ENCODE data around the gene KIRREL2.
A peak's percentile ranks its signal among the peaks of the same experiment; 100 is the strongest.
"Not testable (repeated sequence)": the region's sequence is repeated elsewhere in the genome, so short reads cannot be mapped to it uniquely, and the experiment has no call there.

The KIRREL2 gene

GRCh38 chr19:35869327-35870123 is 12.8 kb downstream of the KIRREL2 start:
- peak overlapping the region; percentile 36 for H3K4me3 ChIP-seq
- peak; percentile 95 to 97 for DNase-seq (ENCODE audit: low spot score in 2 of 2)
- in situ Hi-C loops (cut with MboI; ENCODE audit: low sequenced_read_pairs): no loop called here
- no peaks in the 10 kb centered on the region for H3K27me3 ChIP-seq (ENCODE audit: low read depth)
- no peaks in the 10 kb centered on the region for H3K36me3 ChIP-seq (replicated peaks)
- no peaks in the 10 kb centered on the region for H3K9me3 ChIP-seq
- H3K4me1 ChIP-seq: peaks cover 17% of the 10 kb centered on the region

- Histone ChIP-seq H3K4me1 (peaks cover 17% of the 10 kb centered on the region), H3K4me3 (peak overlapping the region; percentile 36)
- H3K27me3 ChIP-seq (ENCODE audit: low read depth); H3K9me3 ChIP-seq; in situ Hi-C loops (cut with MboI; ENCODE audit: low sequenced_read_pairs); H3K36me3 ChIP-seq (replicated peaks): not testable (repeated sequence)
- peak; percentile 91 to 93 for DNase-seq (ENCODE audit: low spot score in 2 of 2)
Measured at GRCh38 chr19:35870124-35870736, 13.5 kb downstream of the KIRREL2 start.

GRCh38 chr19:35870798-35871197 is 14.1 kb downstream of the KIRREL2 start:
- H3K9me3 ChIP-seq: no peaks in the 10 kb centered on the region
- H3K36me3 ChIP-seq (replicated peaks): no peaks in the 10 kb centered on the region
- H3K4me1 ChIP-seq: peaks cover 17% of the 10 kb centered on the region
- DNase-seq (ENCODE audit: low spot score in 2 of 2): no peak
- no peak overlapping the region for H3K4me3 ChIP-seq
- in situ Hi-C loops (cut with MboI; ENCODE audit: low sequenced_read_pairs): no loop called here
- H3K27me3 ChIP-seq (ENCODE audit: low read depth): no peaks in the 10 kb centered on the region

- no peak for DNase-seq (ENCODE audit: low spot score in 2 of 2)
- Histone ChIP-seq H3K27me3 (ENCODE audit: low read depth) (no peaks in the 10 kb centered on the region), H3K4me1 (peaks cover 17% of the 10 kb centered on the region), H3K36me3 (replicated peaks) (no peaks in the 10 kb centered on the region), H3K9me3 (no peaks in the 10 kb centered on the region), H3K4me3 (no peak overlapping the region)
- in situ Hi-C loops (cut with MboI; ENCODE audit: low sequenced_read_pairs): no loop called here
Measured at GRCh38 chr19:35871611-35872010, 14.9 kb downstream of the KIRREL2 start.

- in situ Hi-C loops (cut with MboI; ENCODE audit: low sequenced_read_pairs): no loop called here
Measured at GRCh38 chr19:35872180-35872579, 15.5 kb downstream of the KIRREL2 start.

GRCh38 chr19:35874392-35874930 is 17.8 kb downstream of the KIRREL2 start:
- DNase-seq (ENCODE audit: low spot score in 2 of 2): no peak
- H3K36me3 ChIP-seq (replicated peaks): no peaks in the 10 kb centered on the region; the same call in 1 of the 2 replicates
- H3K27me3 ChIP-seq (ENCODE audit: low read depth): no peaks in the 10 kb centered on the region
- H3K4me1 ChIP-seq: peaks cover 6% of the 10 kb centered on the region
- in situ Hi-C loops (cut with MboI; ENCODE audit: low sequenced_read_pairs): no loop called here
- H3K9me3 ChIP-seq: no peaks in the 10 kb centered on the region
- H3K4me3 ChIP-seq: no peak overlapping the region

More at GRCh38 chr19:35872180-35872579, 15.5 kb downstream of the KIRREL2 start:
- no peak overlapping the region for H3K4me3 ChIP-seq
- no peak for DNase-seq (ENCODE audit: low spot score in 2 of 2)
- no peaks in the 10 kb centered on the region for H3K27me3 ChIP-seq (ENCODE audit: low read depth)
- H3K9me3 ChIP-seq: no peaks in the 10 kb centered on the region
- H3K4me1 ChIP-seq: peaks cover 17% of the 10 kb centered on the region
- H3K36me3 ChIP-seq (replicated peaks): no peaks in the 10 kb centered on the region; the same call in 1 of the 2 replicates

- H3K9me3 ChIP-seq: no peaks in the 10 kb centered on the region
- H3K36me3 ChIP-seq (replicated peaks): no peaks in the 10 kb centered on the region; the same call in 1 of the 2 replicates
- DNase-seq (ENCODE audit: low spot score in 2 of 2): no peak
- no peak overlapping the region for H3K4me3 ChIP-seq
- no peaks in the 10 kb centered on the region for H3K4me1 ChIP-seq
- in situ Hi-C loops (cut with MboI; ENCODE audit: low sequenced_read_pairs): no loop called here
- no peaks in the 10 kb centered on the region for H3K27me3 ChIP-seq (ENCODE audit: low read depth)
Measured at GRCh38 chr19:35879068-35879467, 22.4 kb downstream of the KIRREL2 start.

- Histone ChIP-seq H3K36me3 (replicated peaks) (no peaks in the 10 kb centered on the region; the same call in 1 of the 2 replicates), H3K4me3 (no peak overlapping the region), H3K27me3 (ENCODE audit: low read depth) (no peaks in the 10 kb centered on the region), H3K4me1 (no peaks in the 10 kb centered on the region), H3K9me3 (no peaks in the 10 kb centered on the region)
- in situ Hi-C loops (cut with MboI; ENCODE audit: low sequenced_read_pairs): no loop called here
- peak; percentile 79 to 98 for DNase-seq (ENCODE audit: low spot score in 2 of 2)
Measured at GRCh38 chr19:35879770-35880317, 23.1 kb downstream of the KIRREL2 start.

- in situ Hi-C loops (cut with MboI; ENCODE audit: low sequenced_read_pairs): no loop called here
- peak; percentile 46 to 55 for DNase-seq (ENCODE audit: low spot score in 2 of 2)
Measured at GRCh38 chr19:35882114-35882832, 25.6 kb downstream of the KIRREL2 start.

GRCh38 chr19:35883882-35884281 is 27.2 kb downstream of the KIRREL2 start:
- no peak for DNase-seq (ENCODE audit: low spot score in 2 of 2)
- no peaks in the 10 kb centered on the region for H3K4me1 ChIP-seq
- H3K36me3 ChIP-seq (replicated peaks): peaks cover 12% of the 10 kb centered on the region
- H3K4me3 ChIP-seq: no peak overlapping the region
- in situ Hi-C loops (cut with MboI; ENCODE audit: low sequenced_read_pairs): no loop called here
- no peaks in the 10 kb centered on the region for H3K27me3 ChIP-seq (ENCODE audit: low read depth)
- H3K9me3 ChIP-seq: no peaks in the 10 kb centered on the region

More at GRCh38 chr19:35882114-35882832, 25.6 kb downstream of the KIRREL2 start:
- Histone ChIP-seq H3K4me3 (no peak overlapping the region), H3K27me3 (ENCODE audit: low read depth) (no peaks in the 10 kb centered on the region), H3K9me3 (no peaks in the 10 kb centered on the region), H3K4me1 (no peaks in the 10 kb centered on the region), H3K36me3 (replicated peaks) (peaks cover 2% of the 10 kb centered on the region; the same call in 1 of the 2 replicates)

GRCh38 chr19:35885225-35885738 is 28.6 kb downstream of the KIRREL2 start:
- in situ Hi-C loops (cut with MboI; ENCODE audit: low sequenced_read_pairs): no loop called here
- H3K4me1 ChIP-seq: no peaks in the 10 kb centered on the region
- H3K9me3 ChIP-seq: no peaks in the 10 kb centered on the region
- no peak for DNase-seq (ENCODE audit: low spot score in 2 of 2)
- no peaks in the 10 kb centered on the region for H3K27me3 ChIP-seq (ENCODE audit: low read depth)
- H3K36me3 ChIP-seq (replicated peaks): peaks cover 20% of the 10 kb centered on the region
- H3K4me3 ChIP-seq: no peak overlapping the region

GRCh38 chr19:35885904-35886303 is 29.2 kb downstream of the KIRREL2 start:
- no peaks in the 10 kb centered on the region for H3K9me3 ChIP-seq
- no peaks in the 10 kb centered on the region for H3K27me3 ChIP-seq (ENCODE audit: low read depth)
- no peak overlapping the region for H3K4me3 ChIP-seq
- no peak for DNase-seq (ENCODE audit: low spot score in 2 of 2)
- H3K4me1 ChIP-seq: no peaks in the 10 kb centered on the region
- in situ Hi-C loops (cut with MboI; ENCODE audit: low sequenced_read_pairs): no loop called here
- H3K36me3 ChIP-seq (replicated peaks): peaks cover 26% of the 10 kb centered on the region

- Histone ChIP-seq H3K4me3 (no peak overlapping the region), H3K4me1 (no peaks in the 10 kb centered on the region), H3K36me3 (replicated peaks) (peaks cover 30% of the 10 kb centered on the region), H3K27me3 (ENCODE audit: low read depth) (no peaks in the 10 kb centered on the region), H3K9me3 (no peaks in the 10 kb centered on the region)
- in situ Hi-C loops (cut with MboI; ENCODE audit: low sequenced_read_pairs): no loop called here
- DNase-seq (ENCODE audit: low spot score in 2 of 2): no peak
Measured at GRCh38 chr19:35887197-35887596, 30.5 kb downstream of the KIRREL2 start.
